ENCODE results near the gene MED15.

GRCh38 chr22:20604092-20604747 lies 96.8 kb downstream of the MED15 start:
- TF ChIP-seq CTCF (IDR thresholded peaks at IDR 0.05) (no peak), POLR2A (IDR thresholded peaks at IDR 0.05) (no peak)

Data from uterus (tissue), 2 donors.